ENCODE results near the gene TRUB2. TPM values are rescaled to one million over a fixed set of nuclear protein-coding genes. Genes with fewer than 3 reads are reported as not detected.

Gene TRUB2
- total and polyA plus RNA-seq, 2 experiments from 2014 or later: 13.8 to 33.2 TPM

DNA sequence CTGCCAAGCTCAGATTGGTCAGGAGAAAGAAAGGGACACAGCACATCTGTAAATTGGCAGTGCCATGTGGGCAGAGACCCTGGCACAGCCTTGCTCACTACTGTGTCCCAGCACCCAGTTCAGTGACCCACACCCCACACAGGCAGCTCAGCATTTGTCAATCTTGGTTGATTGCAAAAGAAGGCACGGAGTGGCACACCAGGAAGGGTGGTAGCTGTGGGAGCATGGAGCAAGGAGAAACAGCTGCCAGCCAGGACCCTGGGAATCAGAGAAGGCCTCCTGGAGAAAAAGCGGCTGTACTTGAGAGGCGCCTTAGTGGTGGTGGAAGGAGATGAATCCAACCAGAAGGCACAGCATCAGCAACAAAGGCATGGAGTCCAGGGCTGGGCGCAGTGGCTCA is 21.6 kb upstream of the TRUB2 start:
- WGBS, 2 experiments (ENCODE audit: low coverage in 1 of 2, low lambda C conversion rate in 2 of 2, missing lambda C conversion rate in 2 of 2): 84 to 97% methylated on average over 4 of the region's 4 CpGs
- Histone ChIP-seq H3K9me2 (ENCODE audit: insufficient read depth) (no peaks in the 10 kb centered on the region), H3K4me1 (ENCODE audit: insufficient read depth) (no peaks in the 10 kb centered on the region), H3K36me3 (ENCODE audit: low read depth) (peaks cover 13% of the 10 kb centered on the region; the same call in 1 of the 2 replicates), H3K4me2 (ENCODE audit: unreplicated experiment) (no peak overlapping the region), H3K4me3 (no peak overlapping the region), H2AFZ (no peak overlapping the region), H3K9ac (no peak overlapping the region), H3K9me3 (ENCODE audit: low read depth) (no peaks in the 10 kb centered on the region), H3F3A (ENCODE audit: insufficient read depth) (peaks cover 5% of the 10 kb centered on the region), H3K27me3 (replicated peaks; ENCODE audit: insufficient read depth) (no peaks in the 10 kb centered on the region), H3K79me2 (ENCODE audit: insufficient read depth) (peaks cover 11% of the 10 kb centered on the region), H3K27ac (no peak overlapping the region), H4K20me1 (ENCODE audit: insufficient read depth) (no peaks in the 10 kb centered on the region)
- DNase-seq: no peak
- in situ Hi-C loops (cut with MboI): no loop called here
- no peak for TF ChIP-seq EZH2 (IDR thresholded peaks at IDR 0.05; ENCODE audit: insufficient read depth, poor library complexity, severe bottlenecking)
- TF ChIP-seq EZH2phosphoT487 (IDR thresholded peaks at IDR 0.05; ENCODE audit: insufficient read depth, low read depth): no peak

GRCh38 chr9:128342971-128343680 is 20.9 kb upstream of the TRUB2 start:
- no peak overlapping the region for H3K4me2 ChIP-seq (ENCODE audit: unreplicated experiment)
- peaks cover 11% of the 10 kb centered on the region for H3K79me2 ChIP-seq (ENCODE audit: insufficient read depth)
- DNase-seq: no peak
- H3K4me3 ChIP-seq: no peak overlapping the region
- TF ChIP-seq EZH2phosphoT487 (IDR thresholded peaks at IDR 0.05; ENCODE audit: insufficient read depth, low read depth) (no peak), EZH2 (IDR thresholded peaks at IDR 0.05; ENCODE audit: insufficient read depth, poor library complexity, severe bottlenecking) (no peak)
- H3K9me2 ChIP-seq (ENCODE audit: insufficient read depth): no peaks in the 10 kb centered on the region
- H3K4me1 ChIP-seq (ENCODE audit: insufficient read depth): no peaks in the 10 kb centered on the region
- H3K36me3 ChIP-seq (ENCODE audit: low read depth): peaks cover 7% of the 10 kb centered on the region; the same call in 1 of the 2 replicates
- no peak overlapping the region for H2AFZ ChIP-seq
- H3K27me3 ChIP-seq (replicated peaks; ENCODE audit: insufficient read depth): no peaks in the 10 kb centered on the region
- in situ Hi-C loops (cut with MboI): no loop called here
- WGBS, 2 experiments (ENCODE audit: low coverage in 1 of 2, low lambda C conversion rate in 2 of 2, missing lambda C conversion rate in 2 of 2): 91 to 93% methylated on average over 8 of the region's 8 CpGs
- no peaks in the 10 kb centered on the region for H3K9me3 ChIP-seq (ENCODE audit: low read depth)
- no peak overlapping the region for H3K27ac ChIP-seq
- H3K9ac ChIP-seq: no peak overlapping the region
- H3F3A ChIP-seq (ENCODE audit: insufficient read depth): peaks cover 5% of the 10 kb centered on the region
- no peaks in the 10 kb centered on the region for H4K20me1 ChIP-seq (ENCODE audit: insufficient read depth)

DNA sequence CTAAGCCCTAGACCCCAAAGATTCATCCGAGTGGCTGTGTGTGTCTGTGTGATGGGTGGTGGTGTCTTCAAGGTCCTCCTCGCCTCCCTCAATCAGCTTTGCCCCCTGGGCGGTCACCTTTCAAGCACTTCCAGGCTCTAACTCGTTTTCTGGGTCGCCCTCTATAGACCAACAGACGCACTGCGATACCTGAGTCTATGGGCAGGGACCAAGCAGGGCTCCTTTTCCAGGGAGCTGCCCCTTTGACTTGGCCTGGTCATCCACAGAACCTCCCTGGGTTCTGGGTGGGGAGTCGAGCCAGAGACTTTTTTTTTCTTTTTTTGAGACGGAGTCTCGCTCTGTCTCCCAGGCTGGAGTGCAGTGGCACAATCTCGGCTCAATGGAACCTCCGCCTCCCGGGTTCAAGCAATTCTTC is 19.2 kb upstream of the TRUB2 start:
- Histone ChIP-seq H4K20me1 (ENCODE audit: insufficient read depth) (no peaks in the 10 kb centered on the region), H3K27me3 (replicated peaks; ENCODE audit: insufficient read depth) (no peaks in the 10 kb centered on the region), H3K79me2 (ENCODE audit: insufficient read depth) (peaks cover 11% of the 10 kb centered on the region), H3K36me3 (ENCODE audit: low read depth) (peaks cover 3% of the 10 kb centered on the region; the same call in 1 of the 2 replicates), H3K4me3 (peak overlapping the region; percentile 73), H3K9ac (peak overlapping the region; percentile 69), H3K4me2 (ENCODE audit: unreplicated experiment) (peak overlapping the region; percentile 95), H3F3A (ENCODE audit: insufficient read depth) (peaks cover 5% of the 10 kb centered on the region), H3K9me2 (ENCODE audit: insufficient read depth) (no peaks in the 10 kb centered on the region), H3K4me1 (ENCODE audit: insufficient read depth) (no peaks in the 10 kb centered on the region), H3K27ac (0 out of 2 replicates have a peak overlapping the region, but pooled peaks have one; percentile 12), H3K9me3 (ENCODE audit: low read depth) (no peaks in the 10 kb centered on the region), H2AFZ (peak overlapping the region; percentile 91)
- 18 to 20% methylated on average over 13 of the region's 13 CpGs for WGBS, 2 experiments (ENCODE audit: low coverage in 1 of 2, low lambda C conversion rate in 2 of 2, missing lambda C conversion rate in 2 of 2)
- TF ChIP-seq EZH2phosphoT487 (IDR thresholded peaks at IDR 0.05; ENCODE audit: insufficient read depth, low read depth) (no peak), EZH2 (IDR thresholded peaks at IDR 0.05; ENCODE audit: insufficient read depth, poor library complexity, severe bottlenecking) (no peak)
- DNase-seq: peak; percentile 84
- in situ Hi-C loops (cut with MboI): no loop called here

DNA sequence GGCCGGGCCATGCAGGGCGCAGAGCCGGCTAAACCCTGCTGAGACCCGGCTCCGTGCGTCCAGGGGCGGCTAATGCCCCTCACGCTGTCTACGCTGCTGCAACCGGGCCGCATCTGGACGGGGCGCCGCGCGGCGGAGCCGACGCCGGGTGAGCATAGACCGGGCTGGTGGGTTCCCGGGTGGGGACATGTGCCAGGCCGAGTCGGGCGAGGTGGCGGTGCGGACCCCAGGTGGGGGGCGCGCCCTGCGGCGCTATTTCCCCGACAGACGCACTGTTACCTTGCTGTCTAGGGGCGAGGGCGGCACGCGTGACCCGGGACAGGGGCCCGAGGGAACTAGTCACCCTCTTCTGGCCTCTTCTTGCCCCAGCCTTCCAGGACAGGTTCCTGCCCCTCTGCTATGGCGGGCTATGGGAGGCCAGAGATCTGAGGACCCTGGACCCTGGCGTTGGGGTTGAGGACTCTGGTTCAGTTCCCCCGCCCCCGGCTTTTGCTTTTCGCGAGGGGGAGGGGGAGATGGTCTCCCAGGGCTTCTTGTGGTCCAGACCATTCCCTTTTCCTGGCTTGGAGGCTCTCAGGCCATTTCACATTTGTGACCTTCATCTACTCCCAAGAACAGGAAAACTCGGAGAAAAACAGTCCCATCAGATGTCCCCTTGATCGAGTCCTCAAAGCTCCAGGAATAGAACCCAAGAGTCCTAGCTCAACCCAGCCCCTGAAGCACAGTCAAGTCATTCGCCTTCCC is 18.6 kb upstream of the TRUB2 start:
- Histone ChIP-seq H3F3A (ENCODE audit: insufficient read depth) (peaks cover 5% of the 10 kb centered on the region), H3K79me2 (ENCODE audit: insufficient read depth) (peaks cover 11% of the 10 kb centered on the region), H3K4me1 (ENCODE audit: insufficient read depth) (no peaks in the 10 kb centered on the region), H3K9me3 (ENCODE audit: low read depth) (no peaks in the 10 kb centered on the region), H3K4me3 (peak overlapping the region; percentile 73), H3K36me3 (ENCODE audit: low read depth) (peaks cover under 1% of the 10 kb centered on the region; the same call in 1 of the 2 replicates), H3K27me3 (replicated peaks; ENCODE audit: insufficient read depth) (no peaks in the 10 kb centered on the region), H4K20me1 (ENCODE audit: insufficient read depth) (no peaks in the 10 kb centered on the region), H3K9ac (peak overlapping the region; percentile 69), H2AFZ (peak overlapping the region; percentile 91), H3K27ac (0 out of 2 replicates have a peak overlapping the region, but pooled peaks have one; percentile 12), H3K4me2 (ENCODE audit: unreplicated experiment) (peak overlapping the region; percentile 95), H3K9me2 (ENCODE audit: insufficient read depth) (no peaks in the 10 kb centered on the region)
- in situ Hi-C loops (cut with MboI): no loop called here
- no peak for TF ChIP-seq EZH2phosphoT487 (IDR thresholded peaks at IDR 0.05; ENCODE audit: insufficient read depth, low read depth)
- no peak for TF ChIP-seq EZH2 (IDR thresholded peaks at IDR 0.05; ENCODE audit: insufficient read depth, poor library complexity, severe bottlenecking)
- peak; percentile 38 for DNase-seq
- 0 to 2% methylated on average over 19 to 36 of the region's 48 CpGs for WGBS, 2 experiments (ENCODE audit: low coverage in 1 of 2, low lambda C conversion rate in 2 of 2, missing lambda C conversion rate in 2 of 2)
